B cell (primary cell): ENCODE data around the gene ARHGAP40. TPM values are rescaled to one million over a fixed set of nuclear protein-coding genes. Genes with fewer than 3 reads are reported as not detected.

Source experiments
- ATAC-seq: fragments of 200-7000 bp; cut with Tn5 transposase; one replicate; pipeline ENCODE4 v1.10.0; 2021; ENCODE audit warnings: low read depth, mild to moderate bottlenecking, moderate number of reproducible peaks, moderate library complexity
- CTCF ChIA-PET: fragments of 350-600 bp; sonication (Branson Sonifier 250); formaldehyde crosslinking; loops from one replicate; lab custom pipeline; 2021; ENCODE audit warnings: antibody characterized with exemption, inconsistent platforms; lab: Charles Lee
- POLR2A ChIA-PET: fragments of 350-600 bp; sonication (Branson Sonifier 250); formaldehyde crosslinking; loops from one replicate; lab custom pipeline; 2021; ENCODE audit warnings: antibody characterized with exemption; lab: Charles Lee
- DNase-seq: peaks from one replicate; pipeline ENCODE4 v3.0.0; 2013
- H2AFZ ChIP-seq: 2 replicates; pipeline ENCODE4 v1.6.1; 2012; ENCODE audit warnings: mild to moderate bottlenecking, low read depth, low read length; ENCODE audit not compliant: insufficient read depth, poor library complexity, severe bottlenecking
- H3K27ac ChIP-seq, 2 donors: 1 replicate in 1 of 2; 2 replicates in 1 of 2; pipeline ENCODE4 v1.5.1; 2012 to 2013; ENCODE audit warnings: low read length in 2 of 2, mild to moderate bottlenecking in 2 of 2, moderate library complexity in 1 of 2
- H3K27me3 ChIP-seq, 4 experiments: fragments of 200-600 bp in 1 of 4; sonication (generic) in 1 of 4; replicated peaks in 1 of 4; 1 replicate in 2 of 4; 2 replicates in 2 of 4; pipeline versions ENCODE4 v1.6.1 to v1.7.0; 2013 to 2016; ENCODE audit warnings: low read length in 3 of 4, mild to moderate bottlenecking in 2 of 4, mixed read lengths in 1 of 4, moderate library complexity in 1 of 4; ENCODE audit not compliant: insufficient read depth in 4 of 4, control insufficient read depth in 3 of 4; ENCODE audit errors: control extremely low read depth in 1 of 4
- H3K36me3 ChIP-seq, 2 experiments: replicated peaks in 1 of 2; 1 replicate in 1 of 2; 2 replicates in 1 of 2; pipeline versions ENCODE4 v1.6.1 to v1.7.1; 2013; ENCODE audit warnings: low read length in 1 of 2; ENCODE audit not compliant: insufficient read depth in 2 of 2, control insufficient read depth in 1 of 2; ENCODE audit errors: control extremely low read depth in 1 of 2, extremely low read depth in 1 of 2
- H3K4me1 ChIP-seq, 2 donors: fragments of 200-600 bp in 1 of 2; sonication (generic) in 1 of 2; 1 replicate in 1 of 2; 2 replicates in 1 of 2; pipeline versions ENCODE4 v1.5.1 to v1.6.1; 2013 to 2017; ENCODE audit warnings: low read length in 2 of 2; ENCODE audit not compliant: control insufficient read depth in 2 of 2, insufficient read depth in 2 of 2
- H3K4me2 ChIP-seq: replicated peaks from 2 replicates; pipeline ENCODE3; 2012; ENCODE audit warnings: mild to moderate bottlenecking, low read depth, low read length; ENCODE audit not compliant: poor library complexity, severe bottlenecking
- H3K4me3 ChIP-seq, 5 experiments: fragments of 200-600 bp in 1 of 5; sonication (generic) in 1 of 5; 1 replicate in 3 of 5; 2 replicates in 2 of 5; pipeline versions ENCODE4 v1.5.1 to v1.7.0; 2011 to 2016; ENCODE audit warnings: low read length in 4 of 5, mild to moderate bottlenecking in 4 of 5, low read depth in 2 of 5, control low read depth in 1 of 5, moderate library complexity in 1 of 5; ENCODE audit not compliant: insufficient read depth in 1 of 5; ENCODE audit errors: control extremely low read depth in 1 of 5, extremely low read depth in 1 of 5
- H3K79me2 ChIP-seq: fragments of 200-600 bp; sonication (generic); one replicate; pipeline ENCODE4 v1.6.0; 2016; ENCODE audit warnings: low read length; ENCODE audit not compliant: control insufficient read depth, insufficient read depth
- H3K9ac ChIP-seq: fragments of 200-600 bp; sonication (generic); 2 replicates; pipeline ENCODE4 v1.6.1; 2017; ENCODE audit warnings: mild to moderate bottlenecking, low read length, moderate library complexity
- H3K9me3 ChIP-seq, 3 donors: one replicate each; pipeline versions ENCODE4 v1.6.1 to v1.7.1; 2013; ENCODE audit warnings: low read length in 2 of 3; ENCODE audit not compliant: control insufficient read depth in 2 of 3, insufficient read depth in 1 of 3; ENCODE audit errors: control extremely low read depth in 1 of 3
- H4K20me1 ChIP-seq: 2 replicates; pipeline ENCODE4 v1.6.0; 2012; ENCODE audit warnings: mild to moderate bottlenecking, low read length; ENCODE audit not compliant: insufficient read depth, control insufficient read depth, poor library complexity, severe bottlenecking
- H3K27ac Mint-ChIP-seq: one replicate; pipeline ENCODE4 v1.8.0; 2021; ENCODE audit warnings: mixed read lengths
- H3K27me3 Mint-ChIP-seq: one replicate; pipeline ENCODE4 v1.8.0; 2021; ENCODE audit warnings: mixed read lengths
- H3K4me1 Mint-ChIP-seq: one replicate; pipeline ENCODE4 v1.8.0; 2021; ENCODE audit warnings: mixed read lengths
- H3K4me3 Mint-ChIP-seq: one replicate; pipeline ENCODE4 v1.8.0; 2021; ENCODE audit warnings: mixed read lengths
- H3K9me3 Mint-ChIP-seq: one replicate; pipeline ENCODE4 v1.8.0; 2022; ENCODE audit warnings: mixed read lengths; ENCODE audit not compliant: insufficient read depth
- EZH2 ChIP-seq: IDR thresholded peaks from 2 replicates; pipeline ENCODE4 v1.6.1; 2012; ENCODE audit warnings: borderline replicate concordance, low read depth, mild to moderate bottlenecking, moderate library complexity, low read length; ENCODE audit not compliant: insufficient read depth, poor library complexity, severe bottlenecking
- WGBS: methylation state at CpG from one replicate; pipeline ENCODE4 v1.1.5; 2013; ENCODE audit warnings: missing lambda C conversion rate; ENCODE audit not compliant: insufficient coverage; 5-methylcytosine and 5-hydroxymethylcytosine counted together
- intact Hi-C: fragments of 100-400 bp; cut with micrococcal nuclease; formaldehyde crosslinking; loops from one replicate; pipeline ENCODE4 v1.10.0; 2022
- polyA plus RNA-seq: library from polyadenylated mRNA; depleted of rRNA; stranded (reverse); fragments of >200 nt; gene quantifications from 2 replicates; pipeline ENCODE4 v1.2.3, GENCODE V29; 2012
- total RNA-seq, 2 donors: library from RNA; stranded (reverse); fragments of 120-200 nt in 1 of 2; gene quantifications; 1 replicate in 1 of 2; 2 replicates in 1 of 2; pipeline versions ENCODE4 v1.2.3 to v1.2.4, GENCODE V29; 2013 to 2022
- TF ChIP-seq, protein P1 (sequence below): fragments of 200-600 bp; IDR thresholded peaks from one replicate; pipeline ENCODE4 v1.8.0; 2022; ENCODE audit warnings: antibody characterized with exemption, mild to moderate bottlenecking

Gene ARHGAP40
- total and polyA plus RNA-seq, 2 donors (not counting 1 experiment from before 2014, with no cell fraction given) = not detected

DNA sequence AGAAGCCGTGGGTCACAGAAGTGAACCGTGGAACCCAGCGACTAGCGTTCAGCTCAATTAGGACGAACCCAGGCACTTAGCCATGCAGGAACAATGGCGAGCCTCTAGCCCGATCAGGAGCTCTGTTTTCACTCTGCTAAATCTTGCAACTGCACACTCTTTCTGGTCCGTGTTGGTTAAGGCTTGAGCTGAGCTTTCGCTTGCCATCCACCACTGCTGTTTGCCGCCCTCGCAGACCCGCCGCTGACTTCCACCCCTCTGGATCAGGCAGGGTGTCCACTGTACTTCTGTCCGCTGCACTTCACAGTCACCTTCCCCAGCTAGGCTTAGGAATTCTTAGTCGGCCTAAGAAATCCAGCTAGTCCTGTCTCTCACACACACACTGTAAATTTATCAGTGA, 96.9 kb downstream of the ARHGAP40 start:
- H3K4me3 Mint-ChIP-seq = no peak overlapping the region
- DNase-seq (no peak), ATAC-seq (no peak)
- Histone ChIP-seq H3K79me2 (no peaks in the 10 kb centered on the region), H2AFZ (no peak overlapping the region), H3K9me3 (no peaks in the 10 kb centered on the region), H3K4me3 (no peak overlapping the region), H3K9ac (no peak overlapping the region), H3K27ac (no peak overlapping the region), H3K4me1 (no peaks in the 10 kb centered on the region), H3K27me3 (peaks cover 0 to 7% (median 0%) of the 10 kb centered on the region in 4 experiments), H3K36me3 (no peaks in the 10 kb centered on the region), H4K20me1 (no peaks in the 10 kb centered on the region), H3K4me2 (no peak overlapping the region)
- 78% methylated on average over 14 of the region's 15 CpGs for WGBS
- ChIA-PET POLR2A (interaction anchor here (0.6 kb wide), 1 partner anchor 782 kb away, joined by 3 read pairs; no protein-coding TSS in a partner anchor), CTCF (no interaction called here)
- intact Hi-C loops = no loop called here
- no peak overlapping the region for H3K27ac Mint-ChIP-seq
- peaks cover 28% of the 10 kb centered on the region for H3K27me3 Mint-ChIP-seq
- H3K9me3 Mint-ChIP-seq = no peaks in the 10 kb centered on the region
- no peaks in the 10 kb centered on the region for H3K4me1 Mint-ChIP-seq
- TF ChIP-seq EZH2 = no peak
- TF ChIP-seq, protein P1, sequence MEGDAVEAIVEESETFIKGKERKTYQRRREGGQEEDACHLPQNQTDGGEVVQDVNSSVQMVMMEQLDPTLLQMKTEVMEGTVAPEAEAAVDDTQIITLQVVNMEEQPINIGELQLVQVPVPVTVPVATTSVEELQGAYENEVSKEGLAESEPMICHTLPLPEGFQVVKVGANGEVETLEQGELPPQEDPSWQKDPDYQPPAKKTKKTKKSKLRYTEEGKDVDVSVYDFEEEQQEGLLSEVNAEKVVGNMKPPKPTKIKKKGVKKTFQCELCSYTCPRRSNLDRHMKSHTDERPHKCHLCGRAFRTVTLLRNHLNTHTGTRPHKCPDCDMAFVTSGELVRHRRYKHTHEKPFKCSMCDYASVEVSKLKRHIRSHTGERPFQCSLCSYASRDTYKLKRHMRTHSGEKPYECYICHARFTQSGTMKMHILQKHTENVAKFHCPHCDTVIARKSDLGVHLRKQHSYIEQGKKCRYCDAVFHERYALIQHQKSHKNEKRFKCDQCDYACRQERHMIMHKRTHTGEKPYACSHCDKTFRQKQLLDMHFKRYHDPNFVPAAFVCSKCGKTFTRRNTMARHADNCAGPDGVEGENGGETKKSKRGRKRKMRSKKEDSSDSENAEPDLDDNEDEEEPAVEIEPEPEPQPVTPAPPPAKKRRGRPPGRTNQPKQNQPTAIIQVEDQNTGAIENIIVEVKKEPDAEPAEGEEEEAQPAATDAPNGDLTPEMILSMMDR = no peak

DNA sequence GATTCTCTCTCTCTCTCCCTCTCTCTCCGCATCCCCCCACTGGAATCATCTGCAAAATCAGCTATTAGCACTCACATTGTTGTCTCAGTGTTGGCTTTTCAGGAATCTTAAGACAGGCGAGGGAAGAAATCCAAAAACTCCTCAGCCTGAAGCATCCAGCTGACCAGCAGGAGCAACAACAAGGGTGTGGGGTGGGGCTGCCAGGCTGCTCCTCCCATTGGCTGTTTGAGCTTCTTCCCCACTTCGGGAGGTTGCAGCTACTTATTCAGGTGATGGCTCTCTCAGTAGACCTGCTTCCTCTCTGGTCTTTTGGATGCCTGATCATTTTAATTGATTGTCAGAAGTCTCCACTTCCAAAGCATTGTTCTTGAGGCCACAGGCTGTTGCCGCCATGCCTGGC, 98.5 kb downstream of the ARHGAP40 start:
- H3K9me3 Mint-ChIP-seq = no peaks in the 10 kb centered on the region
- H3K36me3 ChIP-seq = no peaks in the 10 kb centered on the region
- no peaks in the 10 kb centered on the region for H3K9me3 ChIP-seq
- H3K4me3 Mint-ChIP-seq = no peak overlapping the region
- H2AFZ ChIP-seq = no peak overlapping the region
- H3K27me3 Mint-ChIP-seq = peaks cover 35% of the 10 kb centered on the region
- DNase-seq = no peak
- no peaks in the 10 kb centered on the region for H3K4me1 Mint-ChIP-seq
- TF ChIP-seq, protein P1 = no peak
- no peak for TF ChIP-seq EZH2
- ATAC-seq = no peak
- H3K79me2 ChIP-seq = no peaks in the 10 kb centered on the region
- H4K20me1 ChIP-seq = no peaks in the 10 kb centered on the region
- ChIA-PET POLR2A (no interaction called here), CTCF (no interaction called here)
- 44% methylated on average over 4 of the region's 4 CpGs for WGBS
- intact Hi-C loops = no loop called here
- H3K4me3 ChIP-seq = no peak overlapping the region
- no peak overlapping the region for H3K9ac ChIP-seq
- H3K27ac Mint-ChIP-seq = no peak overlapping the region
- H3K4me1 ChIP-seq = no peaks in the 10 kb centered on the region
- no peak overlapping the region for H3K27ac ChIP-seq
- peaks cover 0 to 10% (median 3%) of the 10 kb centered on the region in 4 experiments for H3K27me3 ChIP-seq
- H3K4me2 ChIP-seq = no peak overlapping the region

Other genes starting within 250 kb of the ARHGAP40 start
- gene SNHG17, start 166.5 kb upstream of the ARHGAP40 start, total RNA-seq = 49.6 and 64.3 TPM in 2 replicates
- 78.0 and 89.4 TPM in 2 replicates for gene SNHG17, start 166.5 kb upstream of the ARHGAP40 start, polyA plus RNA-seq
- 58.3 and 63.4 TPM in 2 replicates for gene RALGAPB, start 129.0 kb upstream of the ARHGAP40 start, total RNA-seq
- 15.0 and 21.2 TPM in 2 replicates for gene RALGAPB, start 129.0 kb upstream of the ARHGAP40 start, polyA plus RNA-seq
- gene ADIG, start 20.6 kb upstream of the ARHGAP40 start, total RNA-seq = not detected in 2 replicates
- gene ADIG, start 20.6 kb upstream of the ARHGAP40 start, polyA plus RNA-seq = not detected in 2 replicates
- not detected in 2 replicates for gene SLC32A1, start 122.7 kb downstream of the ARHGAP40 start, total RNA-seq
- 0.16 TPM in 1 of 2 replicates, not detected in the other for gene SLC32A1, start 122.7 kb downstream of the ARHGAP40 start, polyA plus RNA-seq
- gene ACTR5, start 146.7 kb downstream of the ARHGAP40 start, total RNA-seq = 15.4 and 16.7 TPM in 2 replicates
- 18.0 and 22.4 TPM in 2 replicates for gene ACTR5, start 146.7 kb downstream of the ARHGAP40 start, polyA plus RNA-seq
- gene PPP1R16B, start 203.9 kb downstream of the ARHGAP40 start, total RNA-seq = 108 and 112 TPM in 2 replicates
- gene PPP1R16B, start 203.9 kb downstream of the ARHGAP40 start, polyA plus RNA-seq = 54.5 and 58.8 TPM in 2 replicates